ENCODE data around the gene CYP2A13. TPM values are rescaled to one million over a fixed set of nuclear protein-coding genes. Genes with fewer than 3 reads are reported as not detected.
A peak's percentile ranks its signal among the peaks of the same experiment; 100 is the strongest.
"Not testable (repeated sequence)": the region's sequence is repeated elsewhere in the genome, so short reads cannot be mapped to it uniquely, and the experiment has no call there.

Gene CYP2A13
- total and polyA plus RNA-seq, 9 of the 15 experiments (the other 6 are each of a cell fraction or from before 2014, with no cell fraction given): not detected

DNA sequence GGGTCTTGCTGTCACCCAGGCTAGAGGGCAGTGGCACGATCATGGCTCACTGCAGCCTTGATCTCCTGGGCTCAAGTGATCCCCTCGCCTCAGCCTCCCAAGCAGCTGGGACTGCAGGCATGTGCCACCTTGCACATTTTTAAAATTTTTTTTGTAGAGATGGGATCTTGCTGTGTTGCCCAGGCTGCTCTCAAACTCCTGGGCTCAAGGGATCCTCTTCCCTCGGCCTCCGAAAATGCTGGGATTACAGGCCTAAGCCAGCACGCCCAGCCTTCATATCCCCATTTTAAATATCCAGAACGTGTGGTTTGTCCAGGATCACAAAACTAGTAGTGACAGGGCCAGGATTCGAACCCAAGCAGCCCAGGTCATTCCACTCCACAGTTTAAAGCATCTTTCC lies 39.1 kb downstream of the CYP2A13 start:
- H3K4me1 ChIP-seq (replicated peaks in 1 of 2; ENCODE audit: control insufficient read depth in 2 of 2, insufficient read depth in 2 of 2, low read length in 2 of 2): peaks cover 0 to 14% of the 10 kb centered on the region in 2 experiments; a peak in 3 of 5 replicates
- H4K20me1 ChIP-seq (replicated peaks; ENCODE audit: control insufficient read depth, insufficient read depth, low read length); H3K4me3 ChIP-seq; DNase-seq (ENCODE audit: extremely low read depth in 1 of 4, low spot score in 3 of 4); H3K79me2 ChIP-seq (ENCODE audit: control insufficient read depth, insufficient read depth, low read length); H3K4me2 ChIP-seq (ENCODE audit: insufficient read depth, low read length); H3K27ac ChIP-seq (ENCODE audit: extremely low read depth, low read depth, low read length); H3K27me3 ChIP-seq (ENCODE audit: control insufficient read depth in 2 of 2, insufficient read depth in 2 of 2, low read length in 2 of 2); H3K9me1 ChIP-seq (ENCODE audit: control insufficient read depth, insufficient read depth, low read length); ATAC-seq; in situ Hi-C loops (cut with MboI); H3K9ac ChIP-seq (ENCODE audit: insufficient read depth in 1 of 2, low read depth in 2 of 2, low read length in 2 of 2); FAIRE-seq; BruUV-seq (replicated peaks); H3K36me3 ChIP-seq (ENCODE audit: control insufficient read depth, insufficient read depth, low read length); POLR2A ChIA-PET; H2AFZ ChIP-seq (ENCODE audit: low read depth, low read length); H3K9me3 ChIP-seq (replicated peaks; ENCODE audit: control insufficient read depth, insufficient read depth, low read depth, low read length): not testable (repeated sequence)
- intact Hi-C loops (cut with micrococcal nuclease): loop anchor here (5.0 kb wide), 1 partner anchor 135 kb away; the partner anchor contains the start of gene HNRNPUL1
- CTCF ChIA-PET (ENCODE audit: low intra/inter-chr PET ratio): interaction anchor here (1.0 to 1.3 kb wide), 3 partner anchors 17 to 181 kb away, joined by 3 to 4 read pairs (median 4); no protein-coding TSS in a partner anchor
- TF ChIP-seq ZNF121 (CRISPR knock-in tag; conservative IDR thresholded peaks at IDR 0.05) (peak; percentile 96), RBM25 (IDR thresholded peaks at IDR 0.05; ENCODE audit: low read depth, low read length, severe bottlenecking) (peak; percentile 9)
- WGBS (ENCODE audit: insufficient coverage, low coverage, missing lambda C conversion rate): 53% methylated on average over 6 of the region's 7 CpGs

DNA sequence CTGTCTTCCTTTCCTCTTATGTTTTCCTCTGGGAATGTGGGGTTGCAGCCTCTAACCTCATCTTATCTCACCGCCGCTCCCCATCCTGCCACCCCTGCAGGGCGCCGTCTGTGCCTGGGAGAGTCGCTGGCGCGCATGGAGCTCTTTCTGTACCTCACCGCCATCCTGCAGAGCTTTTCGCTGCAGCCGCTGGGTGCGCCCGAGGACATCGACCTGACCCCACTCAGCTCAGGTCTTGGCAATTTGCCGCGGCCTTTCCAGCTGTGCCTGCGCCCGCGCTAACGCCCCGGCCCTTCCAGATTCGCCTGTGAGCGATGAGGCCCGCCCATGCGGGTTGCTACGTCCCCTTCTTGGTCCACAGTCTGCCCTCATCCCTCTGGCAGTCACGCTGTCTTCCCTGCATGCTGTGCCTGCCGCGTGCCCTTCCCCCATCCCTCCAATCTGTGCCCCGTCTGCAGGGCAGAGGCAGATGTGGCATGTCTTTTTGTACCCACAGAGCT lies 39.6 kb downstream of the CYP2A13 start:
- in situ Hi-C loops (cut with MboI); BruUV-seq (replicated peaks); H3K4me3 ChIP-seq; H3K27ac ChIP-seq (ENCODE audit: extremely low read depth, low read depth, low read length); H4K20me1 ChIP-seq (replicated peaks; ENCODE audit: control insufficient read depth, insufficient read depth, low read length); H3K9ac ChIP-seq (ENCODE audit: insufficient read depth in 1 of 2, low read depth in 2 of 2, low read length in 2 of 2); H3K79me2 ChIP-seq (ENCODE audit: control insufficient read depth, insufficient read depth, low read length); H3K27me3 ChIP-seq (ENCODE audit: control insufficient read depth in 2 of 2, insufficient read depth in 2 of 2, low read length in 2 of 2); H3K4me2 ChIP-seq (ENCODE audit: insufficient read depth, low read length); H2AFZ ChIP-seq (ENCODE audit: low read depth, low read length); H3K9me1 ChIP-seq (ENCODE audit: control insufficient read depth, insufficient read depth, low read length); POLR2A ChIA-PET; H3K36me3 ChIP-seq (ENCODE audit: control insufficient read depth, insufficient read depth, low read length); H3K9me3 ChIP-seq (replicated peaks; ENCODE audit: control insufficient read depth, insufficient read depth, low read depth, low read length): not testable (repeated sequence)
- peak; percentile 98 for ATAC-seq
- DNase-seq (ENCODE audit: extremely low read depth in 1 of 4, low spot score in 3 of 4): peak in 3 of 4 experiments; percentile 44 to 77 (median 49)
- H3K4me1 ChIP-seq (replicated peaks in 1 of 2; ENCODE audit: control insufficient read depth in 2 of 2, insufficient read depth in 2 of 2, low read length in 2 of 2): peaks cover 0 to 14% of the 10 kb centered on the region in 2 experiments; a peak in 3 of 5 replicates
- CTCF ChIA-PET (ENCODE audit: low intra/inter-chr PET ratio): interaction anchor here (1.3 kb wide), 1 partner anchor 17 kb away, joined by 4 read pairs; no protein-coding TSS in a partner anchor
- TF ChIP-seq, protein P1, sequence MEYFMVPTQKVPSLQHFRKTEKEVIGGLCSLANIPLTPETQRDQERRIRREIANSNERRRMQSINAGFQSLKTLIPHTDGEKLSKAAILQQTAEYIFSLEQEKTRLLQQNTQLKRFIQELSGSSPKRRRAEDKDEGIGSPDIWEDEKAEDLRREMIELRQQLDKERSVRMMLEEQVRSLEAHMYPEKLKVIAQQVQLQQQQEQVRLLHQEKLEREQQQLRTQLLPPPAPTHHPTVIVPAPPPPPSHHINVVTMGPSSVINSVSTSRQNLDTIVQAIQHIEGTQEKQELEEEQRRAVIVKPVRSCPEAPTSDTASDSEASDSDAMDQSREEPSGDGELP (CRISPR knock-in tag; IDR thresholded peaks at IDR 0.05; ENCODE audit: borderline replicate concordance): peak; percentile 95
- TF ChIP-seq NRF1 (conservative IDR thresholded peaks at IDR 0.05 in 1 of 2, IDR thresholded peaks at IDR 0.05 in 1 of 2) (peak; percentile 73 to 77), STAG1 (CRISPR knock-in tag; IDR thresholded peaks at IDR 0.05; ENCODE audit: borderline replicate concordance) (peak; percentile 30; the same call in 1 of the 2 replicates), CTBP1 (IDR thresholded peaks at IDR 0.05; ENCODE audit: borderline replicate concordance) (peak; percentile 28; the same call in 1 of the 2 replicates), CREM (IDR thresholded peaks at IDR 0.05; ENCODE audit: low read depth) (0 out of 2 replicates have a peak, but pooled peaks have one; percentile 10), NFIC (IDR thresholded peaks at IDR 0.05) (peak; percentile 96), DACH1 (IDR thresholded peaks at IDR 0.05; ENCODE audit: partially characterized antibody) (peak; percentile 52), RAD21 (CRISPR knock-in tag; conservative IDR thresholded peaks at IDR 0.05 in 1 of 2, IDR thresholded peaks at IDR 0.05 in 1 of 2) (peak in 1 of 2 experiments; percentile 40; a peak in 2 of 4 replicates)
- TF ChIP-seq, protein P2, sequence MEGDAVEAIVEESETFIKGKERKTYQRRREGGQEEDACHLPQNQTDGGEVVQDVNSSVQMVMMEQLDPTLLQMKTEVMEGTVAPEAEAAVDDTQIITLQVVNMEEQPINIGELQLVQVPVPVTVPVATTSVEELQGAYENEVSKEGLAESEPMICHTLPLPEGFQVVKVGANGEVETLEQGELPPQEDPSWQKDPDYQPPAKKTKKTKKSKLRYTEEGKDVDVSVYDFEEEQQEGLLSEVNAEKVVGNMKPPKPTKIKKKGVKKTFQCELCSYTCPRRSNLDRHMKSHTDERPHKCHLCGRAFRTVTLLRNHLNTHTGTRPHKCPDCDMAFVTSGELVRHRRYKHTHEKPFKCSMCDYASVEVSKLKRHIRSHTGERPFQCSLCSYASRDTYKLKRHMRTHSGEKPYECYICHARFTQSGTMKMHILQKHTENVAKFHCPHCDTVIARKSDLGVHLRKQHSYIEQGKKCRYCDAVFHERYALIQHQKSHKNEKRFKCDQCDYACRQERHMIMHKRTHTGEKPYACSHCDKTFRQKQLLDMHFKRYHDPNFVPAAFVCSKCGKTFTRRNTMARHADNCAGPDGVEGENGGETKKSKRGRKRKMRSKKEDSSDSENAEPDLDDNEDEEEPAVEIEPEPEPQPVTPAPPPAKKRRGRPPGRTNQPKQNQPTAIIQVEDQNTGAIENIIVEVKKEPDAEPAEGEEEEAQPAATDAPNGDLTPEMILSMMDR (IDR thresholded peaks at IDR 0.05 in 2 of 3, conservative IDR thresholded peaks at IDR 0.05 in 1 of 3; ENCODE audit: insufficient read depth in 2 of 3, low read depth in 1 of 3, low read length in 3 of 3): peak; percentile 53 to 85 (median 59)
- intact Hi-C loops (cut with micrococcal nuclease): loop anchor here (5.0 kb wide), 1 partner anchor 134 kb away; the partner anchor contains the start of gene HNRNPUL1
- WGBS (ENCODE audit: insufficient coverage, low coverage, missing lambda C conversion rate): 5% methylated on average over 14 of the region's 29 CpGs
- FAIRE-seq: peak; percentile 82
